Vagina (tissue), 2 donors: ENCODE measurements around the gene TMEM151A. TPM values are rescaled to one million over a fixed set of nuclear protein-coding genes. Genes with fewer than 3 reads are reported as not detected.

Experiments
- DNase-seq, 2 donors: peaks; one replicate each; pipeline ENCODE4 v3.0.0-alpha.2; 2017; ENCODE audit errors: extremely low spot score in 2 of 2
- H3K27ac ChIP-seq: fragments of 200-600 bp; sonication (generic); one replicate; pipeline ENCODE4 v1.5.1; 2019
- H3K27me3 ChIP-seq: fragments of 200-600 bp; sonication (generic); one replicate; pipeline ENCODE4 v1.5.1; 2019
- H3K36me3 ChIP-seq, 2 donors: fragments of 200-600 bp; sonication (generic); one replicate each; pipeline ENCODE4 v1.5.1; 2017 to 2019
- H3K4me1 ChIP-seq: fragments of 200-600 bp; sonication (generic); one replicate; pipeline ENCODE4 v1.5.1; 2019
- H3K4me3 ChIP-seq, 2 donors: fragments of 200-600 bp; sonication (generic); 1 replicate in 1 of 2; 2 replicates in 1 of 2; pipeline ENCODE4 v1.5.1; 2016 to 2019
- H3K9me3 ChIP-seq: fragments of 200-600 bp; sonication (generic); one replicate; pipeline ENCODE4 v1.5.1; 2019
- POLR2A ChIP-seq, 2 donors: fragments of 450-650 bp; IDR thresholded peaks; one replicate each; pipeline ENCODE4 v1.6.1; 2017; ENCODE audit warnings: antibody characterized with exemption in 2 of 2, mild to moderate bottlenecking in 2 of 2, moderate library complexity in 2 of 2
- POLR2AphosphoS5 ChIP-seq, 2 donors: sonication (generic); formaldehyde crosslinking; IDR thresholded peaks; one replicate each; pipeline ENCODE4 v1.9.0; 2017; ENCODE audit warnings: antibody characterized with exemption in 2 of 2, mild to moderate bottlenecking in 2 of 2, low read depth in 1 of 2; ENCODE audit not compliant: insufficient read depth in 1 of 2
- intact Hi-C: fragments of 100-400 bp; cut with DNase I; formaldehyde crosslinking; loops from one replicate; pipeline ENCODE4 v1.15.1; 2023
- total RNA-seq: library from RNA; depleted of rRNA; stranded (reverse); fragments of >200 nt; gene quantifications from one replicate; pipeline ENCODE4 v1.2.3, GENCODE V29; 2016
- TF ChIP-seq, protein P1 (sequence below), 3 experiments: fragments of 450-650 bp in 2 of 3; fragments of 200-600 bp in 1 of 3; sonication (generic) in 1 of 3; IDR thresholded peaks; one replicate each; pipeline ENCODE4 v1.5.1; 2017 to 2019; ENCODE audit warnings: antibody characterized with exemption in 3 of 3, mild to moderate bottlenecking in 2 of 3, moderate library complexity in 2 of 3

The TMEM151A gene
- total RNA-seq, 1 donor from 2014 or later = 1.7 TPM

- H3K9me3 ChIP-seq = no peaks in the 10 kb centered on the region
These were observed 31.7 kb upstream of the TMEM151A start for GRCh38 chr11:66259956-66260355.

DNA sequence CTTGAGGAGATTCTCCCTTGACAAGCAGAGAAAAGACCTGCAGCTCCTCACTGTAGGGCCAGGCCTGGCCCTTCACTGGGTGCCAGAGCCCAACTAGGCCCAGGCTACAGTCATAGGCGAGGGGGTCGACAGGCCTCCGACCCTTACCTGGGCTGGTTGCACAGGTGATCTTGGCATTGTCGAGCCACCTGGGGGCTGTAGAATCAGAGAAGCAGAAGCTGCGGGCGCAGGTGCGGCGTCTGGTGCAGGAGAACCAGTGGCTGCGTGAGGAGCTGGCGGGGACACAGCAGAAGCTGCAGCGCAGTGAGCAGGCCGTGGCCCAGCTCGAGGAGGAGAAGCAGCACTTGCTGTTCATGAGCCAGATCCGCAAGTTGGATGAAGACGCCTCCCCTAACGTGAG is 30.1 kb upstream of the TMEM151A start:
- peaks cover 0 to 40% of the 10 kb centered on the region in 2 donors for H3K36me3 ChIP-seq
- H3K9me3 ChIP-seq = no peaks in the 10 kb centered on the region
- intact Hi-C loops = no loop called here
- H3K4me1 ChIP-seq = peaks cover 20% of the 10 kb centered on the region
- no peak overlapping the region for H3K4me3 ChIP-seq
- no peak overlapping the region for H3K27ac ChIP-seq
- H3K27me3 ChIP-seq = no peaks in the 10 kb centered on the region
- DNase-seq = no peak
- no peak for TF ChIP-seq POLR2A (IDR thresholded peaks at IDR 0.05)
- TF ChIP-seq, protein P1, sequence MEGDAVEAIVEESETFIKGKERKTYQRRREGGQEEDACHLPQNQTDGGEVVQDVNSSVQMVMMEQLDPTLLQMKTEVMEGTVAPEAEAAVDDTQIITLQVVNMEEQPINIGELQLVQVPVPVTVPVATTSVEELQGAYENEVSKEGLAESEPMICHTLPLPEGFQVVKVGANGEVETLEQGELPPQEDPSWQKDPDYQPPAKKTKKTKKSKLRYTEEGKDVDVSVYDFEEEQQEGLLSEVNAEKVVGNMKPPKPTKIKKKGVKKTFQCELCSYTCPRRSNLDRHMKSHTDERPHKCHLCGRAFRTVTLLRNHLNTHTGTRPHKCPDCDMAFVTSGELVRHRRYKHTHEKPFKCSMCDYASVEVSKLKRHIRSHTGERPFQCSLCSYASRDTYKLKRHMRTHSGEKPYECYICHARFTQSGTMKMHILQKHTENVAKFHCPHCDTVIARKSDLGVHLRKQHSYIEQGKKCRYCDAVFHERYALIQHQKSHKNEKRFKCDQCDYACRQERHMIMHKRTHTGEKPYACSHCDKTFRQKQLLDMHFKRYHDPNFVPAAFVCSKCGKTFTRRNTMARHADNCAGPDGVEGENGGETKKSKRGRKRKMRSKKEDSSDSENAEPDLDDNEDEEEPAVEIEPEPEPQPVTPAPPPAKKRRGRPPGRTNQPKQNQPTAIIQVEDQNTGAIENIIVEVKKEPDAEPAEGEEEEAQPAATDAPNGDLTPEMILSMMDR (IDR thresholded peaks at IDR 0.05) = no peak
- TF ChIP-seq POLR2AphosphoS5 (IDR thresholded peaks at IDR 0.05; ENCODE audit: insufficient read depth in 1 of 2, low read depth in 1 of 2) = no peak

More at GRCh38 chr11:66259956-66260355, 31.7 kb upstream of the TMEM151A start:
- no peaks in the 10 kb centered on the region for H3K27me3 ChIP-seq
- DNase-seq = no peak
- no peak overlapping the region for H3K27ac ChIP-seq
- H3K4me1 ChIP-seq = peaks cover 20% of the 10 kb centered on the region
- intact Hi-C loops = no loop called here
- TF ChIP-seq, protein P1 (IDR thresholded peaks at IDR 0.05) = no peak
- peaks cover 0 to 40% of the 10 kb centered on the region in 2 donors for H3K36me3 ChIP-seq
- no peak overlapping the region for H3K4me3 ChIP-seq

DNA sequence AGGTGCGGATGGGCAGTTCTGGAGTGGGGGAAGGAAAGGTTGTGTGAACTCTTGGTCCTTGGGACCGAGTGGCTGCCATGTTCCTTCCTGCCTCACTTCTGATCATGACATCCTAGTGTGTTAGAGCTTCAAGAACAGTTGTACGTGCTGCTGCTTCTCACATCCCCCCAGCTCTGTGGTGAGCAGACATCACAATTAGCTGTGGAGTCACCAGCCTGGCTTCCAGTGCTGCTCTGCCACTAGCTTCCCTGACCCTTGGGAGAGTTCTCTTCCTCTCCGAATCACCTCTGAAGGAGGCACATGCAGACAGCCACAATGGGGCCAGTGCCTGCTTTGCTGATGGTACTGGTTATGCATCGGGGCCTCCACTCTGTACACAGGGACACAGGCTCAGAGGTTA is 29.5 kb upstream of the TMEM151A start:
- TF ChIP-seq, protein P1 (IDR thresholded peaks at IDR 0.05) = no peak
- no peak for DNase-seq
- Histone ChIP-seq H3K36me3 (peaks cover 0 to 40% of the 10 kb centered on the region in 2 donors), H3K9me3 (no peaks in the 10 kb centered on the region), H3K4me1 (peaks cover 21% of the 10 kb centered on the region), H3K27ac (no peak overlapping the region), H3K4me3 (no peak overlapping the region), H3K27me3 (no peaks in the 10 kb centered on the region)
- intact Hi-C loops = no loop called here

DNA sequence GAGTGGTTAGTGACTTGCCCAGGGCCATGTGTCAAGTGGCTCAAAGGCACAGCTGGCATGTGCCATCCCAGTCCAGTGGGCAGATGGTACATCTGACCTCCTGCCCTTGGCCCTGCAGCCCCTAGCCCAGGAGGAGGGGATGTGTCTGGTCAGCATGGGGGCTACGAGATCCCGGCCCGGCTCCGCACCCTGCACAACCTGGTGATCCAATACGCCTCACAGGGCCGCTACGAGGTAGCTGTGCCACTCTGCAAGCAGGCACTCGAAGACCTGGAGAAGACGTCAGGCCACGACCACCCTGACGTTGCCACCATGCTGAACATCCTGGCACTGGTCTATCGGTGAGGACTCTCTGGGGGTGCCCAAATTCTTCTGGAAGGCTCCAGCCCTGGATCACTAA is 29.0 kb upstream of the TMEM151A start:
- DNase-seq = no peak
- Histone ChIP-seq H3K27me3 (no peaks in the 10 kb centered on the region), H3K27ac (no peak overlapping the region), H3K36me3 (peaks cover 0 to 40% of the 10 kb centered on the region in 2 donors), H3K4me1 (peaks cover 23% of the 10 kb centered on the region), H3K9me3 (no peaks in the 10 kb centered on the region), H3K4me3 (no peak overlapping the region)
- intact Hi-C loops = no loop called here
- TF ChIP-seq POLR2A (IDR thresholded peaks at IDR 0.05) = no peak
- no peak for TF ChIP-seq POLR2AphosphoS5 (IDR thresholded peaks at IDR 0.05; ENCODE audit: insufficient read depth in 1 of 2, low read depth in 1 of 2)
- TF ChIP-seq, protein P1 (IDR thresholded peaks at IDR 0.05) = no peak

DNA sequence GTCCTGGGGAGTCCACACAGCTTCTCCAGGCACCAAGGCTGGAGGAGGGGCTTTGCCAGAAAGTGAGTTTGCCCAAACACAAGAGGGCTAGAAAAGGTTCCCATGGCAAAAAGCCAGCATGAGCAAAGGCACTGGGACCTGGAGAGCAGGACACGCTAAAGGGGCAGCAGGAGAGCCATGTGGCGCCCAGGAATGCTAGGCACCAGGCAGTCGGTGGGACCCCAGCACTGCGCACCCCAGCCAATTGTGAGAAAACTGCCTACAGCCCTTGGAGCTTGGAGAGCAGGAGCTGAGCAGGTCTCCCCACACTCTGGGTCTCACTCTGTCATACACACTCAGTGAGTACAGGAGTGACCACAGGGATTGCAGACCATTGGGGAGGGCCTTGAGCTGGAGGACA is 28.5 kb upstream of the TMEM151A start:
- no peak overlapping the region for H3K4me3 ChIP-seq
- H3K36me3 ChIP-seq = peaks cover 0 to 40% of the 10 kb centered on the region in 2 donors
- intact Hi-C loops = no loop called here
- H3K27ac ChIP-seq = no peak overlapping the region
- no peak for DNase-seq
- no peaks in the 10 kb centered on the region for H3K9me3 ChIP-seq
- TF ChIP-seq POLR2A (IDR thresholded peaks at IDR 0.05) (no peak), POLR2AphosphoS5 (IDR thresholded peaks at IDR 0.05; ENCODE audit: insufficient read depth in 1 of 2, low read depth in 1 of 2) (no peak)
- TF ChIP-seq, protein P1 (IDR thresholded peaks at IDR 0.05) = no peak
- no peaks in the 10 kb centered on the region for H3K27me3 ChIP-seq
- H3K4me1 ChIP-seq = peaks cover 21% of the 10 kb centered on the region
